Measurements from ENCODE around the gene DUSP6.

The DUSP6 gene

GRCh38 chr12:89305373-89305772 lies 46.9 kb downstream of the DUSP6 start:
- TF ChIP-seq TAF1 (IDR thresholded peaks at IDR 0.05; ENCODE audit: borderline replicate concordance, low read depth, low read length) (no peak), POLR2AphosphoS5 (IDR thresholded peaks at IDR 0.05; ENCODE audit: low read depth, low read length) (no peak), POLR2A (IDR thresholded peaks at IDR 0.05; ENCODE audit: low read depth, low read length) (no peak)
- DNase-seq (ENCODE audit: insufficient read length) (no peak), FAIRE-seq (no peak)

- DNase-seq (ENCODE audit: insufficient read length) = no peak
- FAIRE-seq = no peak
- TF ChIP-seq TAF1 (IDR thresholded peaks at IDR 0.05; ENCODE audit: borderline replicate concordance, low read depth, low read length) (no peak), POLR2AphosphoS5 (IDR thresholded peaks at IDR 0.05; ENCODE audit: low read depth, low read length) (no peak), POLR2A (IDR thresholded peaks at IDR 0.05; ENCODE audit: low read depth, low read length) (no peak)
Measured at GRCh38 chr12:89299931-89300330, 52.4 kb downstream of the DUSP6 start.

GRCh38 chr12:89299417-89299816 lies 52.9 kb downstream of the DUSP6 start:
- TF ChIP-seq POLR2A (IDR thresholded peaks at IDR 0.05; ENCODE audit: low read depth, low read length) (no peak), TAF1 (IDR thresholded peaks at IDR 0.05; ENCODE audit: borderline replicate concordance, low read depth, low read length) (no peak), POLR2AphosphoS5 (IDR thresholded peaks at IDR 0.05; ENCODE audit: low read depth, low read length) (no peak)
- FAIRE-seq = no peak
- no peak for DNase-seq (ENCODE audit: insufficient read length)
